HCT116 (cell line): Measurements from ENCODE around the gene LTBP4. TPM values are rescaled to one million over a fixed set of nuclear protein-coding genes. Genes with fewer than 3 reads are reported as not detected.

ENCODE experiments used
- ATAC-seq: fragments of 200-7000 bp; cut with Tn5 transposase; 2 replicates; pipeline ENCODE4 v1.9.1; 2020; ENCODE audit warnings: mild to moderate bottlenecking, moderate library complexity
- BruUV-seq: library from RNA; stranded (reverse); fragments of 400-500 nt; replicated peaks from 2 replicates; lab custom pipeline; 2021; lab: Mats Ljungman, UMichigan
- CTCF ChIA-PET: fragments of 300-600 bp; sonication (Branson Sonifier 250); formaldehyde crosslinking; loops from one replicate; lab custom pipeline; 2021; ENCODE audit warnings: antibody characterized with exemption; lab: Charles Lee
- POLR2A ChIA-PET: fragments of 300-600, 350-600 bp; sonication (Branson Sonifier 250); formaldehyde crosslinking; loops from one replicate; lab custom pipeline; 2021; ENCODE audit warnings: antibody characterized with exemption; lab: Charles Lee
- RAD21 ChIA-PET, 2 experiments: fragments of 300-600 bp; sonication (Branson Sonifier 250); formaldehyde crosslinking; loops; one replicate each; lab custom pipeline; 2023; ENCODE audit warnings: low total read pairs in 2 of 2; ENCODE audit not compliant: uncharacterized antibody in 2 of 2, unreplicated experiment in 2 of 2, low non-redundant PET in 1 of 2; lab: Charles Lee
- DNase-seq: peaks from one replicate; pipeline ENCODE4 v3.0.0-alpha.2; 2010; ENCODE audit warnings: low read depth, low spot score
- H2AFZ ChIP-seq: fragments of 200-600 bp; shearing (Covaris generic), sonication (generic); 2 replicates; pipeline ENCODE4 v1.6.1; 2017; ENCODE audit warnings: low read depth, mixed run types, mixed read lengths, antibody characterized with exemption, low read length; ENCODE audit not compliant: poor library complexity, severe bottlenecking
- H3K27ac ChIP-seq: 2 replicates; pipeline ENCODE4 v1.5.1; 2012; ENCODE audit warnings: low read depth, low read length
- H3K27me3 ChIP-seq: fragments of 200-600 bp; sonication (generic); 2 replicates; pipeline ENCODE4 v1.6.1; 2016; ENCODE audit warnings: mixed run types, low read length, mixed read lengths; ENCODE audit not compliant: insufficient read depth
- H3K36me3 ChIP-seq, 2 experiments: fragments of 200-500 bp in 1 of 2; fragments of 200-600 bp in 1 of 2; sonication (Bioruptor generic) in 1 of 2; sonication (generic) in 1 of 2; 2 replicates each; pipeline versions ENCODE4 v1.5.1 to v1.6.1; 2014 to 2016; ENCODE audit warnings: low read length in 2 of 2, inconsistent platforms in 1 of 2, mixed read lengths in 1 of 2, mixed run types in 1 of 2; ENCODE audit not compliant: insufficient read depth in 2 of 2, control insufficient read depth in 1 of 2
- H3K4me1 ChIP-seq, 2 experiments: fragments of 200-600 bp in 1 of 2; sonication (generic) in 1 of 2; 2 replicates each; pipeline versions ENCODE4 v1.5.1 to v1.6.1; 2012 to 2017; ENCODE audit warnings: low read length in 2 of 2, inconsistent platforms in 1 of 2, mild to moderate bottlenecking in 1 of 2, mixed read lengths in 1 of 2, mixed run types in 1 of 2, moderate library complexity in 1 of 2; ENCODE audit not compliant: insufficient read depth in 2 of 2, control insufficient read depth in 1 of 2
- H3K4me2 ChIP-seq: fragments of 200-600 bp; sonication (generic); 2 replicates; pipeline ENCODE4 v1.6.1; 2017; ENCODE audit warnings: mixed run types, low read length, mixed read lengths
- H3K4me3 ChIP-seq, 2 experiments: fragments of 200-600 bp in 1 of 2; sonication (generic) in 1 of 2; replicated peaks in 1 of 2; 2 replicates each; pipeline ENCODE4 v1.5.1; 2011 to 2016; ENCODE audit warnings: low read length in 2 of 2, control low read depth in 1 of 2, low read depth in 1 of 2, mild to moderate bottlenecking in 1 of 2, mixed read lengths in 1 of 2, mixed run types in 1 of 2
- H3K79me2 ChIP-seq: fragments of 200-600 bp; sonication (generic); 2 replicates; pipeline ENCODE4 v1.6.1; 2017; ENCODE audit warnings: mild to moderate bottlenecking, mixed run types, low read length, moderate library complexity, mixed read lengths; ENCODE audit not compliant: insufficient read depth
- H3K9ac ChIP-seq: fragments of 200-600 bp; sonication (generic); 2 replicates; pipeline ENCODE4 v1.6.1; 2016; ENCODE audit warnings: low read length, mixed read lengths
- H3K9me2 ChIP-seq: fragments of 200-600 bp; sonication (generic), shearing (Covaris generic); 2 replicates; pipeline ENCODE4 v1.6.1; 2017; ENCODE audit warnings: mixed run types, mild to moderate bottlenecking, moderate library complexity; ENCODE audit not compliant: insufficient read depth
- H3K9me3 ChIP-seq, 2 experiments: fragments of 200-500 bp in 1 of 2; fragments of 200-600 bp in 1 of 2; sonication (Bioruptor generic) in 1 of 2; sonication (generic) in 1 of 2; 2 replicates each; pipeline ENCODE4 v1.6.1; 2014 to 2017; ENCODE audit warnings: low read length in 2 of 2, mixed read lengths in 2 of 2, inconsistent platforms in 1 of 2, low read depth in 1 of 2, mild to moderate bottlenecking in 1 of 2, mixed run types in 1 of 2, moderate library complexity in 1 of 2; ENCODE audit not compliant: control insufficient read depth in 1 of 2, insufficient read depth in 1 of 2
- H4K20me1 ChIP-seq: fragments of 200-600 bp; sonication (generic), shearing (Covaris generic); 2 replicates; pipeline ENCODE4 v1.6.1; 2017; ENCODE audit warnings: mixed run types, mild to moderate bottlenecking, moderate library complexity; ENCODE audit not compliant: insufficient read depth
- EZH2 ChIP-seq: fragments of 200-600 bp; sonication (generic); IDR thresholded peaks from 2 replicates; pipeline ENCODE4 v1.6.1; 2017; ENCODE audit warnings: antibody characterized with exemption, mixed run types
- POLR2A ChIP-seq: IDR thresholded peaks from 2 replicates; pipeline ENCODE4 v1.7.0; 2011; ENCODE audit warnings: borderline replicate concordance; ENCODE audit not compliant: insufficient read depth, insufficient read length; ENCODE audit errors: extremely low read depth
- YY1 ChIP-seq: IDR thresholded peaks from 2 replicates; pipeline ENCODE4 v1.6.1; 2011; ENCODE audit warnings: low read length, low read depth, moderate library complexity, mild to moderate bottlenecking; ENCODE audit not compliant: insufficient replicate concordance; ENCODE audit errors: extremely low read depth
- intact Hi-C: fragments of 100-400 bp; cut with micrococcal nuclease; formaldehyde crosslinking; loops from 2 replicates; pipeline ENCODE4 v1.10.0; 2022
- total RNA-seq: library from RNA; stranded (reverse); gene quantifications from one replicate; pipeline ENCODE4 v1.2.1, GENCODE V29; 2021; ENCODE audit not compliant: unreplicated experiment
- TF ChIP-seq, protein P1 (sequence below): IDR thresholded peaks from 2 replicates; pipeline ENCODE4 v1.6.1; 2012; ENCODE audit warnings: low read depth
- TF ChIP-seq, protein P2 (sequence below): IDR thresholded peaks from 2 replicates; pipeline ENCODE4 v1.6.1; 2012

Gene LTBP4
- total RNA-seq, 1 experiment from 2014 or later, result 310 TPM

DNA sequence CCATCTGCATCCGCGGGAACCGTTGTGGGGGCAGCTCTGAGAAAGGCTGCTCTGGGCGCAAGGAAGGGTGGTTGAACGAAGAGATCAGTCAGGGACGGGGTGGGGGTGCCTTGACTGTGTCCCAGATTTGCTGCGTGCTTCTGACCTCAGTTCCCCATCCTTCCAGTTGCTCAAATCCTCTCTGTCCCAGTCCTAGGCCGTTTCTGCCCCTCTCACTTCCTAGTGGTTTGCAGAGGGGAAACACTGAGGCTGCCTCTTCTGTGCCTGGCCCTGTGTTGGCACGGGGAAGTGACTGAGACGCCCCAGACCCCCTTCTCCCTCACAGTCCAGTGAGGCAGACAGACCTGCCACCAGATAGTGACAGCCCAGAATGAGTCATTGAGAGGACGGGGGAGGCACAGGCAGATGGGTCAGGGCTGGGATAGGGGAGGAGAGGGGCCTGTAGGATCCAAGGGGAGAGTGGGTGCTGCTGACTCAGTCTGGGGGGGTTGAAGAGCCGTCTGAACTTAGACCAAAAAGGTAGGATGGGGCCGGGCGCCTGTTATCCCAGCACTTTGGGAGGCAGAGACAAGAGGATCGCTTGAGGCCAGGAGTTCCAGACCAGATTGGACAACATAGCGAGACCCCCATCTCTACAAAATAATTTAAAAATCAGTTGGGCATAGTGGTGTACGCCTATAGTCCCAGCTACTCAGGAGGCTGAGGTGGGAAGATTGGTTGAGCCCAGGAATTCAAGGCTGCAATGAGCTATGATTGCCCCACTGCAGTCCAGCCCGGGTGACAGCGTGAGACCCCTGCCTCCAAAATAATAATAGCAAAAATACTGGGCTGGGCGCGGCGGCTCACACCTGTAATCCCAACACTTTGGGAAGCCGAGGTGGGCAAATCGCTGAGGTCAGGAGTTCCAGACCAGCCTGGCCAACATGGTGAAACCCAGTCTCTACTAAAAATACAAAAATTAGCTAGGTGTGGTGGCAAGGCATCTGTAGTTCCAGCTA lies 62.8 kb downstream of the LTBP4 start:
- RAD21 ChIA-PET, result interaction anchor here in 1 of 2 experiments (0.7 to 1.6 kb wide), 7 partner anchors 87 to 480 kb away, joined by 3 to 5 read pairs (median 3); partner anchors contain the start of genes ACTMAP and RAB4B
- peak overlapping the region; percentile 52 for H2AFZ ChIP-seq
- peak overlapping the region; percentile 81 for H3K27ac ChIP-seq

More for the DNA sequence above, 62.8 kb downstream of the LTBP4 start:
- no TSS peak for BruUV-seq
- H3K4me2 ChIP-seq, result peak overlapping the region; percentile 96
- DNase-seq, result no peak
- H3K4me3 ChIP-seq, result peak overlapping the region; percentile 48 to 65
- H3K4me1 ChIP-seq, result peaks cover 30 to 54% of the 10 kb centered on the region in 2 experiments
- H3K27me3 ChIP-seq, result no peaks in the 10 kb centered on the region
- H4K20me1 ChIP-seq, result no peaks in the 10 kb centered on the region
- TF ChIP-seq, protein P1, sequence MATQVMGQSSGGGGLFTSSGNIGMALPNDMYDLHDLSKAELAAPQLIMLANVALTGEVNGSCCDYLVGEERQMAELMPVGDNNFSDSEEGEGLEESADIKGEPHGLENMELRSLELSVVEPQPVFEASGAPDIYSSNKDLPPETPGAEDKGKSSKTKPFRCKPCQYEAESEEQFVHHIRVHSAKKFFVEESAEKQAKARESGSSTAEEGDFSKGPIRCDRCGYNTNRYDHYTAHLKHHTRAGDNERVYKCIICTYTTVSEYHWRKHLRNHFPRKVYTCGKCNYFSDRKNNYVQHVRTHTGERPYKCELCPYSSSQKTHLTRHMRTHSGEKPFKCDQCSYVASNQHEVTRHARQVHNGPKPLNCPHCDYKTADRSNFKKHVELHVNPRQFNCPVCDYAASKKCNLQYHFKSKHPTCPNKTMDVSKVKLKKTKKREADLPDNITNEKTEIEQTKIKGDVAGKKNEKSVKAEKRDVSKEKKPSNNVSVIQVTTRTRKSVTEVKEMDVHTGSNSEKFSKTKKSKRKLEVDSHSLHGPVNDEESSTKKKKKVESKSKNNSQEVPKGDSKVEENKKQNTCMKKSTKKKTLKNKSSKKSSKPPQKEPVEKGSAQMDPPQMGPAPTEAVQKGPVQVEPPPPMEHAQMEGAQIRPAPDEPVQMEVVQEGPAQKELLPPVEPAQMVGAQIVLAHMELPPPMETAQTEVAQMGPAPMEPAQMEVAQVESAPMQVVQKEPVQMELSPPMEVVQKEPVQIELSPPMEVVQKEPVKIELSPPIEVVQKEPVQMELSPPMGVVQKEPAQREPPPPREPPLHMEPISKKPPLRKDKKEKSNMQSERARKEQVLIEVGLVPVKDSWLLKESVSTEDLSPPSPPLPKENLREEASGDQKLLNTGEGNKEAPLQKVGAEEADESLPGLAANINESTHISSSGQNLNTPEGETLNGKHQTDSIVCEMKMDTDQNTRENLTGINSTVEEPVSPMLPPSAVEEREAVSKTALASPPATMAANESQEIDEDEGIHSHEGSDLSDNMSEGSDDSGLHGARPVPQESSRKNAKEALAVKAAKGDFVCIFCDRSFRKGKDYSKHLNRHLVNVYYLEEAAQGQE, result no peak
- TF ChIP-seq EZH2 (no peak), POLR2A (no peak), YY1 (no peak)
- TF ChIP-seq, protein P2, sequence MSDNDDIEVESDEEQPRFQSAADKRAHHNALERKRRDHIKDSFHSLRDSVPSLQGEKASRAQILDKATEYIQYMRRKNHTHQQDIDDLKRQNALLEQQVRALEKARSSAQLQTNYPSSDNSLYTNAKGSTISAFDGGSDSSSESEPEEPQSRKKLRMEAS, result no peak
- TF ChIP-seq, all 23 proteins: peak for 0
- ChIA-PET CTCF (interaction anchor here (0.7 to 2.8 kb wide), 13 partner anchors 9 to 480 kb away, joined by 3 to 25 read pairs (median 5); partner anchors contain the start of genes ACTMAP, COQ8B, ITPKC and RAB4B), POLR2A (interaction anchor here (0.8 to 1.8 kb wide), 4 partner anchors 18 to 900 kb away, joined by 3 to 5 read pairs (median 4); partner anchors contain the start of gene COQ8B)
- peaks cover 0 to 4% of the 10 kb centered on the region in 2 experiments; a peak in 1 of 4 replicates for H3K9me3 ChIP-seq
- H3K36me3 ChIP-seq, result peaks cover 4 to 18% of the 10 kb centered on the region in 2 experiments; a peak in 2 of 4 replicates
- no peaks in the 10 kb centered on the region for H3K79me2 ChIP-seq
- intact Hi-C loops, result loop anchor here (2.0 to 10.0 kb wide), 5 partner anchors 53 to 911 kb away; partner anchors contain the start of genes CEACAM21, COQ8B, HNRNPUL1 and ITPKC
- peak overlapping the region; percentile 77 for H3K9ac ChIP-seq
- no peak for ATAC-seq
- H3K9me2 ChIP-seq, result no peaks in the 10 kb centered on the region
